ENCODE results near the gene NATD1. TPM values are rescaled to one million over a fixed set of nuclear protein-coding genes. Genes with fewer than 3 reads are reported as not detected.

NATD1 gene
- polyA plus RNA-seq, 1 of the 3 experiments (the other 2 are of a cell fraction), result 3.9 TPM

DNA sequence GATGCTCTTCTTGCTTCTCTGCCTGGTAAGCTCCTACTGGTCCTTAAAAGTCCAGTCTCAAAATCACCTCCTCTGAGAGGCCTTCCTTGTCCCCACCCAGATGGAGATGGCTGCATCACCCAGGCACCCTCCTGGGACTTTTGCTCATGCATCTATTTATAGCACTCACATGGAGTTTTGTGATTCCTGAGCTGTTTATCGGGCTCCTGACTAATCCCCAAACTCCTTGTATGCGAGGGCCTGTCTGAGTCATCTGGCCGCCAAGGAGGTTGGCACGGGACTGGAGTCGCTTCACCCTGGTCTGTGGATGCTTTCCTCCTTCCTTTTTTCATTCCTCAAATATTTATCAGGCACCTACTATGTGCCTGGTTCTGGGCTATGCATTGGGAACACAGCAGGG is 29.0 kb upstream of the NATD1 start (continued):
- TF ChIP-seq, protein P1, sequence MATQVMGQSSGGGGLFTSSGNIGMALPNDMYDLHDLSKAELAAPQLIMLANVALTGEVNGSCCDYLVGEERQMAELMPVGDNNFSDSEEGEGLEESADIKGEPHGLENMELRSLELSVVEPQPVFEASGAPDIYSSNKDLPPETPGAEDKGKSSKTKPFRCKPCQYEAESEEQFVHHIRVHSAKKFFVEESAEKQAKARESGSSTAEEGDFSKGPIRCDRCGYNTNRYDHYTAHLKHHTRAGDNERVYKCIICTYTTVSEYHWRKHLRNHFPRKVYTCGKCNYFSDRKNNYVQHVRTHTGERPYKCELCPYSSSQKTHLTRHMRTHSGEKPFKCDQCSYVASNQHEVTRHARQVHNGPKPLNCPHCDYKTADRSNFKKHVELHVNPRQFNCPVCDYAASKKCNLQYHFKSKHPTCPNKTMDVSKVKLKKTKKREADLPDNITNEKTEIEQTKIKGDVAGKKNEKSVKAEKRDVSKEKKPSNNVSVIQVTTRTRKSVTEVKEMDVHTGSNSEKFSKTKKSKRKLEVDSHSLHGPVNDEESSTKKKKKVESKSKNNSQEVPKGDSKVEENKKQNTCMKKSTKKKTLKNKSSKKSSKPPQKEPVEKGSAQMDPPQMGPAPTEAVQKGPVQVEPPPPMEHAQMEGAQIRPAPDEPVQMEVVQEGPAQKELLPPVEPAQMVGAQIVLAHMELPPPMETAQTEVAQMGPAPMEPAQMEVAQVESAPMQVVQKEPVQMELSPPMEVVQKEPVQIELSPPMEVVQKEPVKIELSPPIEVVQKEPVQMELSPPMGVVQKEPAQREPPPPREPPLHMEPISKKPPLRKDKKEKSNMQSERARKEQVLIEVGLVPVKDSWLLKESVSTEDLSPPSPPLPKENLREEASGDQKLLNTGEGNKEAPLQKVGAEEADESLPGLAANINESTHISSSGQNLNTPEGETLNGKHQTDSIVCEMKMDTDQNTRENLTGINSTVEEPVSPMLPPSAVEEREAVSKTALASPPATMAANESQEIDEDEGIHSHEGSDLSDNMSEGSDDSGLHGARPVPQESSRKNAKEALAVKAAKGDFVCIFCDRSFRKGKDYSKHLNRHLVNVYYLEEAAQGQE (IDR thresholded peaks at IDR 0.05; ENCODE audit: low read depth, low read length), result 0 out of 2 replicates have a peak, but pooled peaks have one; percentile 21
- TF ChIP-seq, protein P2, sequence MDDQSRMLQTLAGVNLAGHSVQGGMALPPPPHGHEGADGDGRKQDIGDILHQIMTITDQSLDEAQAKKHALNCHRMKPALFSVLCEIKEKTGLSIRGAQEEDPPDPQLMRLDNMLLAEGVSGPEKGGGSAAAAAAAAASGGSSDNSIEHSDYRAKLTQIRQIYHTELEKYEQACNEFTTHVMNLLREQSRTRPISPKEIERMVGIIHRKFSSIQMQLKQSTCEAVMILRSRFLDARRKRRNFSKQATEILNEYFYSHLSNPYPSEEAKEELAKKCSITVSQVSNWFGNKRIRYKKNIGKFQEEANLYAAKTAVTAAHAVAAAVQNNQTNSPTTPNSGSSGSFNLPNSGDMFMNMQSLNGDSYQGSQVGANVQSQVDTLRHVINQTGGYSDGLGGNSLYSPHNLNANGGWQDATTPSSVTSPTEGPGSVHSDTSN (IDR thresholded peaks at IDR 0.05), result peak; percentile 36
- TF ChIP-seq GABPA (IDR thresholded peaks at IDR 0.05; ENCODE audit: low read depth) (no peak), RAD21 (IDR thresholded peaks at IDR 0.05; ENCODE audit: low read length) (no peak), TCF12 (IDR thresholded peaks at IDR 0.05) (peak; percentile 87), YY1 (IDR thresholded peaks at IDR 0.05; ENCODE audit: low read depth) (no peak), FOXM1 (IDR thresholded peaks at IDR 0.05; ENCODE audit: low read depth) (no peak), ELF1 (IDR thresholded peaks at IDR 0.05) (no peak), MAX (IDR thresholded peaks at IDR 0.05; ENCODE audit: low read depth) (peak; percentile 83), TEAD4 (IDR thresholded peaks at IDR 0.05; ENCODE audit: borderline replicate concordance, insufficient read depth) (peak; percentile 73; the same call in 1 of the 2 replicates), RXRA (IDR thresholded peaks at IDR 0.05; ENCODE audit: borderline replicate concordance, low read depth) (no peak; the same call in 1 of the 2 replicates), RCOR1 (IDR thresholded peaks at IDR 0.05; ENCODE audit: low read length) (no peak)
- TF ChIP-seq, protein P3, sequence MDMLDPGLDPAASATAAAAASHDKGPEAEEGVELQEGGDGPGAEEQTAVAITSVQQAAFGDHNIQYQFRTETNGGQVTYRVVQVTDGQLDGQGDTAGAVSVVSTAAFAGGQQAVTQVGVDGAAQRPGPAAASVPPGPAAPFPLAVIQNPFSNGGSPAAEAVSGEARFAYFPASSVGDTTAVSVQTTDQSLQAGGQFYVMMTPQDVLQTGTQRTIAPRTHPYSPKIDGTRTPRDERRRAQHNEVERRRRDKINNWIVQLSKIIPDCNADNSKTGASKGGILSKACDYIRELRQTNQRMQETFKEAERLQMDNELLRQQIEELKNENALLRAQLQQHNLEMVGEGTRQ (IDR thresholded peaks at IDR 0.05; ENCODE audit: borderline replicate concordance, low read depth, low read length), result no peak
- TF ChIP-seq, protein P4, sequence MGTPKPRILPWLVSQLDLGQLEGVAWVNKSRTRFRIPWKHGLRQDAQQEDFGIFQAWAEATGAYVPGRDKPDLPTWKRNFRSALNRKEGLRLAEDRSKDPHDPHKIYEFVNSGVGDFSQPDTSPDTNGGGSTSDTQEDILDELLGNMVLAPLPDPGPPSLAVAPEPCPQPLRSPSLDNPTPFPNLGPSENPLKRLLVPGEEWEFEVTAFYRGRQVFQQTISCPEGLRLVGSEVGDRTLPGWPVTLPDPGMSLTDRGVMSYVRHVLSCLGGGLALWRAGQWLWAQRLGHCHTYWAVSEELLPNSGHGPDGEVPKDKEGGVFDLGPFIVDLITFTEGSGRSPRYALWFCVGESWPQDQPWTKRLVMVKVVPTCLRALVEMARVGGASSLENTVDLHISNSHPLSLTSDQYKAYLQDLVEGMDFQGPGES (IDR thresholded peaks at IDR 0.05; ENCODE audit: low read depth, low read length), result no peak

DNA sequence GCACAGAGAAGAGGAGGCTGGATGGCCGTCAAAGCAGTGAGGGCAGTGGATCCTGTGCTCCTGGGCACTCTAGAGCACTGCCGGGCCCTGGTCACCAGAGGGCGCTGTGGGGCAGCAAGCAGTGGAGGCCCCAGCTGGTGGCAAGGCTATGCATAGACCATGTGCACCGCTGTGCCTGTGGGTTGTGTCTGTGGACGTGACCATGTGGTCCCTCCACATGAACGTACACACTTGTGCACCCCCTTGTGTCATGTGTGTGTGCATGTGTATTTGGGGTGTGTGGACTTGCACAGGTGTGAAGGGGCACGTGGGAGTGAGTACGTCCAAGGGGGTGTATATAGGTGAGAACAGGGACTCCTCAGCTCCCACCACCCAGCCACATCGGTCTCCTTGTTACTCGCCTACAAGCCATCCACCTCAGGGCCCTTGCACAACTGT is 26.9 kb upstream of the NATD1 start:
- ChIA-PET POLR2A (no interaction called here), CTCF (interaction anchor here (0.6 to 9.0 kb wide), 34 partner anchors 9 to 249 kb away, joined by 3 to 91 read pairs (median 5); partner anchors contain the start of genes DHRS7B and NATD1)
- Histone ChIP-seq H2AFZ (ENCODE audit: low read depth) (no peak overlapping the region), H3F3A (replicated peaks; ENCODE audit: insufficient read depth) (peaks cover 23% of the 10 kb centered on the region), H3K36me3 (replicated peaks in 1 of 2; ENCODE audit: control insufficient read depth in 1 of 2, insufficient read depth in 2 of 2, low read length in 1 of 2) (no peaks in the 10 kb centered on the region), H3K79me2 (ENCODE audit: insufficient read depth) (peaks cover 5% of the 10 kb centered on the region), H3K9ac (no peak overlapping the region), H3K9me3 (no peaks in the 10 kb centered on the region), H3K27ac (ENCODE audit: low read depth in 2 of 2, low read length in 1 of 2) (no peak overlapping the region), H3K4me2 (no peak overlapping the region), H4K20me1 (ENCODE audit: insufficient read depth) (peaks cover 2% of the 10 kb centered on the region; the same call in 1 of the 2 replicates), H3K4me3 (ENCODE audit: low read depth in 2 of 2, low read length in 1 of 2) (no peak overlapping the region; a peak in 1 of 4 replicates), H3K9me2 (no peaks in the 10 kb centered on the region), H3K4me1 (ENCODE audit: control insufficient read depth in 1 of 2, insufficient read depth in 2 of 2, low read depth in 1 of 2, low read length in 1 of 2) (peaks cover 14 to 21% of the 10 kb centered on the region in 2 experiments; a peak in 2 of 4 replicates), H3K27me3 (ENCODE audit: insufficient read depth) (no peaks in the 10 kb centered on the region)
- peak; percentile 93 for DNase-seq
- TF ChIP-seq MAX (IDR thresholded peaks at IDR 0.05; ENCODE audit: low read depth), result peak; percentile 84
- peak; percentile 95 for TF ChIP-seq RAD21 (IDR thresholded peaks at IDR 0.05; ENCODE audit: low read length)
- TF ChIP-seq RXRA (IDR thresholded peaks at IDR 0.05; ENCODE audit: borderline replicate concordance, low read depth), result no peak
- TF ChIP-seq CHD2 (IDR thresholded peaks at IDR 0.05; ENCODE audit: low read length, partially characterized antibody), result peak; percentile 46
- TF ChIP-seq, protein P5, sequence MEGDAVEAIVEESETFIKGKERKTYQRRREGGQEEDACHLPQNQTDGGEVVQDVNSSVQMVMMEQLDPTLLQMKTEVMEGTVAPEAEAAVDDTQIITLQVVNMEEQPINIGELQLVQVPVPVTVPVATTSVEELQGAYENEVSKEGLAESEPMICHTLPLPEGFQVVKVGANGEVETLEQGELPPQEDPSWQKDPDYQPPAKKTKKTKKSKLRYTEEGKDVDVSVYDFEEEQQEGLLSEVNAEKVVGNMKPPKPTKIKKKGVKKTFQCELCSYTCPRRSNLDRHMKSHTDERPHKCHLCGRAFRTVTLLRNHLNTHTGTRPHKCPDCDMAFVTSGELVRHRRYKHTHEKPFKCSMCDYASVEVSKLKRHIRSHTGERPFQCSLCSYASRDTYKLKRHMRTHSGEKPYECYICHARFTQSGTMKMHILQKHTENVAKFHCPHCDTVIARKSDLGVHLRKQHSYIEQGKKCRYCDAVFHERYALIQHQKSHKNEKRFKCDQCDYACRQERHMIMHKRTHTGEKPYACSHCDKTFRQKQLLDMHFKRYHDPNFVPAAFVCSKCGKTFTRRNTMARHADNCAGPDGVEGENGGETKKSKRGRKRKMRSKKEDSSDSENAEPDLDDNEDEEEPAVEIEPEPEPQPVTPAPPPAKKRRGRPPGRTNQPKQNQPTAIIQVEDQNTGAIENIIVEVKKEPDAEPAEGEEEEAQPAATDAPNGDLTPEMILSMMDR (IDR thresholded peaks at IDR 0.05), result peak; percentile 95
- TF ChIP-seq SMC3 (IDR thresholded peaks at IDR 0.05; ENCODE audit: low read depth, low read length), result peak; percentile 97
- TF ChIP-seq MXI1 (IDR thresholded peaks at IDR 0.05; ENCODE audit: low read depth, low read length), result peak; percentile 92
- TF ChIP-seq RFX5 (IDR thresholded peaks at IDR 0.05; ENCODE audit: low read length), result no peak
- WGBS (ENCODE audit: low lambda C conversion rate), result 8% methylated on average over 4 of the region's 10 CpGs

All from SK-N-SH (cell line).